HepG2 (cell line): ENCODE measurements around the gene UBR3.

Experiments used
- ADNP ChIP-seq: sonication (generic); formaldehyde crosslinking; IDR thresholded peaks from 2 replicates; pipeline ENCODE4 v1.4.0; 2020; ENCODE audit warnings: missing genetic modification reagents
- AGO1 ChIP-seq: fragments of 200-400 bp; formaldehyde crosslinking; IDR thresholded peaks from 2 replicates; pipeline ENCODE4 v1.6.1; 2017; ENCODE audit warnings: mild to moderate bottlenecking, low read depth, low read length, moderate library complexity; ENCODE audit not compliant: poor library complexity, severe bottlenecking
- CTCF ChIP-seq: sonication (generic); formaldehyde crosslinking; IDR thresholded peaks from 2 replicates; pipeline ENCODE4 v1.5.0; 2020; ENCODE audit warnings: mild to moderate bottlenecking, missing genetic modification reagents, moderate library complexity
- GABPB1 ChIP-seq: IDR thresholded peaks from 2 replicates; pipeline ENCODE4 v1.6.1; 2016; ENCODE audit warnings: mild to moderate bottlenecking, missing genetic modification reagents, moderate library complexity, missing compliant biosample characterization
- NCOA2 ChIP-seq: sonication (generic); formaldehyde crosslinking; IDR thresholded peaks from 2 replicates; pipeline ENCODE4 v1.8.0; 2022; ENCODE audit warnings: inconsistent platforms
- POLR2A ChIP-seq, 2 experiments: IDR thresholded peaks; 2 replicates each; pipeline ENCODE4 v1.6.1; 2011; ENCODE audit warnings: low read depth in 2 of 2, low read length in 2 of 2, mild to moderate bottlenecking in 1 of 2, moderate library complexity in 1 of 2; ENCODE audit not compliant: insufficient read depth in 1 of 2
- POLR2AphosphoS5 ChIP-seq: IDR thresholded peaks from 2 replicates; pipeline ENCODE4 v1.6.1; 2012; ENCODE audit warnings: low read depth, low read length
- RFXAP ChIP-seq: sonication (generic); formaldehyde crosslinking; IDR thresholded peaks from 2 replicates; pipeline ENCODE4 v1.4.0; 2020; ENCODE audit warnings: missing genetic modification reagents, borderline replicate concordance
- SNRNP70 ChIP-seq: fragments of 200-400 bp; formaldehyde crosslinking; IDR thresholded peaks from 2 replicates; pipeline ENCODE4 v1.6.1; 2017; ENCODE audit warnings: mild to moderate bottlenecking, low read depth, low read length, moderate library complexity
- TOPORS ChIP-seq: sonication (generic); formaldehyde crosslinking; IDR thresholded peaks from 2 replicates; pipeline ENCODE4 v1.8.0; 2023; ENCODE audit warnings: mild to moderate bottlenecking, missing genetic modification reagents
- USF2 ChIP-seq, 2 experiments: sonication (generic) in 1 of 2; formaldehyde crosslinking in 1 of 2; IDR thresholded peaks; 2 replicates each; pipeline versions ENCODE4 v1.5.1 to v1.6.1; 2011 to 2020; ENCODE audit warnings: borderline replicate concordance in 1 of 2, low read depth in 1 of 2, low read length in 1 of 2, mild to moderate bottlenecking in 1 of 2, missing genetic modification reagents in 1 of 2, moderate library complexity in 1 of 2
- ZBTB21 ChIP-seq: sonication (generic); formaldehyde crosslinking; IDR thresholded peaks from 2 replicates; pipeline ENCODE4 v1.4.0; 2020; ENCODE audit warnings: missing genetic modification reagents
- ZNF121 ChIP-seq: sonication (generic); formaldehyde crosslinking; IDR thresholded peaks from 2 replicates; pipeline ENCODE4 v1.5.0; 2020; ENCODE audit warnings: mild to moderate bottlenecking, missing genetic modification reagents
- ZNF670 ChIP-seq: sonication (generic); formaldehyde crosslinking; IDR thresholded peaks from 2 replicates; pipeline ENCODE4 v1.8.0; 2022; ENCODE audit warnings: mild to moderate bottlenecking, missing genetic modification reagents, borderline replicate concordance

GRCh38 chr2:169806586-169806985, 20.7 kb upstream of the UBR3 start:
- TF ChIP-seq ZNF670 (CRISPR knock-in tag) (no peak), AGO1 (no peak), GABPB1 (CRISPR knock-in tag) (no peak), SNRNP70 (no peak), POLR2AphosphoS5 (no peak), POLR2A (IDR thresholded peaks at IDR 0.05; ENCODE audit: insufficient read depth in 1 of 2, low read depth in 2 of 2, low read length in 2 of 2) (no peak), ZBTB21 (CRISPR knock-in tag) (no peak), NCOA2 (CRISPR knock-in tag) (no peak), USF2 (IDR thresholded peaks at IDR 0.05; ENCODE audit: low read depth, low read length) (no peak), USF2 (CRISPR knock-in tag; IDR thresholded peaks at IDR 0.05; ENCODE audit: borderline replicate concordance) (no peak), ADNP (CRISPR knock-in tag) (no peak), RFXAP (CRISPR knock-in tag) (no peak), CTCF (CRISPR knock-in tag) (no peak), ZNF121 (CRISPR knock-in tag) (no peak), TOPORS (CRISPR knock-in tag) (no peak)
